ENCODE results near the gene RRP8.

DNA sequence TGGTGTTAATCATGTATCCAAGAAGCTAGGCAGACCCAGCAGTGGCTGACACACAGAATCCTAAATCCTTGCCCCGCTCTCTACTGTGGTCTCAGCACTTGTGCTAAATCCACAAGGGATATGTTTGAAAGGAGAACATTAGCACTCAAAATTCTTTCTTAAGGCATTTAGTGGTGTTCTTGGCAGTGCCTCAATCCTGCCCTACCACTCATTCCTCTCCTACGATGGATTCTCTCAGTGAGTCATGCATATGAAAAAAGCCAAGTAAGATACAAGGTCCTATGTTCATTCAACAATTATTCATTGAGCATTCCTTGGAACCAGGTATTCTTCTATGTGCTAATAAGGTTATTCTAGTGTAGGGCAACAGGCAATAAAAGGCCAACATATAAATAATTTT is 31.2 kb downstream of the RRP8 start:
- TF ChIP-seq RFX5 (IDR thresholded peaks at IDR 0.05; ENCODE audit: low read depth, low read length) (no peak), RAD21 (IDR thresholded peaks at IDR 0.05; ENCODE audit: insufficient read depth, low read depth, low read length) (no peak), EP300 (IDR thresholded peaks at IDR 0.05; ENCODE audit: borderline replicate concordance in 1 of 2, control insufficient read depth in 1 of 2, low read depth in 2 of 2, low read length in 2 of 2) (no peak), CTCF (IDR thresholded peaks at IDR 0.05 in 2 of 3, conservative IDR thresholded peaks at IDR 0.05 in 1 of 3; ENCODE audit: control insufficient read depth in 2 of 3, extremely low read depth in 1 of 3, insufficient read depth in 1 of 3, low read depth in 3 of 3, low read length in 3 of 3) (no peak), HDAC2 (IDR thresholded peaks at IDR 0.05) (no peak), POLR2A (IDR thresholded peaks at IDR 0.05; ENCODE audit: low read depth, low read length) (no peak)

Data from GM12878 (cell line).